ENCODE data around the gene PHF21A. TPM values are rescaled to one million over a fixed set of nuclear protein-coding genes. Genes with fewer than 3 reads are reported as not detected.

Gene PHF21A
- total and polyA plus RNA-seq, 2 donors (not counting 3 experiments of a cell fraction or from before 2014, with no cell fraction given): 14.1 to 30.5 TPM

DNA sequence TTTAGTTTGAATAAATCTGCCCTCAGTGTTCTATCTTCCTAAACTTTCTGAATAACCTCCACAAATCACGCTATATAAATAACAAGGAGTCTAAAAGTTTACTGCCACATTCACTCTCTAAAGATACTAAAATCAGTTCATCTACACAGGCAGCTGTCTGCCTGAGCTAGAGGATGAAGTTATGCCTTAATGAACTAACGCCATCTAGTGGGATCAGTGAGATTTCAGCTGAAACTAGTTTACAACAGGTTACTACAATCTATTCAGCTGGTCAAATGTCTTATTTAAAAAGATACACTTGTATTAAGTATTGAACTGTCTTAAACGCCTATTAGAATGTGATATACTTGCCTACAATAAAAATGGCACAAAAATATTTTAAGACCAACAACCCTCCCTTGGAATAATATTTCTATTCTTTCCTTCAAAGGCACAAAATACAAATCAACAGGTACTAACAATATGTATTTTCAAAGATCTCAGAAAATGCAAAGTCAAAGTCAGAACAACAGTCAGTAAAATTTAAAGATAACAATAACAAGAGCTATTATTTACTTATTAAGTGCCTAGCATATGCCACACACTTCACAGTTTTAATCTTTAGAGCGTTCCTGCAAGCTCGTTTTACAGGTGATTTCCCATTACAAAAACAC lies 114.7 kb downstream of the PHF21A start:
- H3K79me2 ChIP-seq (ENCODE audit: control insufficient read depth, insufficient read depth, low read length): no peaks in the 10 kb centered on the region
- POLR2A ChIA-PET: interaction anchor here (0.6 to 0.9 kb wide), 2 partner anchors 68 to 114 kb away, joined by 3 read pairs; no protein-coding TSS in a partner anchor
- H3K27ac ChIP-seq (ENCODE audit: insufficient read depth, low read depth, low read length): no peak overlapping the region
- no TSS peak for BruUV-seq (replicated peaks)
- no peaks in the 10 kb centered on the region for H3K4me1 ChIP-seq (ENCODE audit: control insufficient read depth, extremely low read depth, insufficient read depth, low read length)
- no peaks in the 10 kb centered on the region for H3K9me3 ChIP-seq (replicated peaks; ENCODE audit: control insufficient read depth, insufficient read depth, low read length)
- TF ChIP-seq, protein P1, sequence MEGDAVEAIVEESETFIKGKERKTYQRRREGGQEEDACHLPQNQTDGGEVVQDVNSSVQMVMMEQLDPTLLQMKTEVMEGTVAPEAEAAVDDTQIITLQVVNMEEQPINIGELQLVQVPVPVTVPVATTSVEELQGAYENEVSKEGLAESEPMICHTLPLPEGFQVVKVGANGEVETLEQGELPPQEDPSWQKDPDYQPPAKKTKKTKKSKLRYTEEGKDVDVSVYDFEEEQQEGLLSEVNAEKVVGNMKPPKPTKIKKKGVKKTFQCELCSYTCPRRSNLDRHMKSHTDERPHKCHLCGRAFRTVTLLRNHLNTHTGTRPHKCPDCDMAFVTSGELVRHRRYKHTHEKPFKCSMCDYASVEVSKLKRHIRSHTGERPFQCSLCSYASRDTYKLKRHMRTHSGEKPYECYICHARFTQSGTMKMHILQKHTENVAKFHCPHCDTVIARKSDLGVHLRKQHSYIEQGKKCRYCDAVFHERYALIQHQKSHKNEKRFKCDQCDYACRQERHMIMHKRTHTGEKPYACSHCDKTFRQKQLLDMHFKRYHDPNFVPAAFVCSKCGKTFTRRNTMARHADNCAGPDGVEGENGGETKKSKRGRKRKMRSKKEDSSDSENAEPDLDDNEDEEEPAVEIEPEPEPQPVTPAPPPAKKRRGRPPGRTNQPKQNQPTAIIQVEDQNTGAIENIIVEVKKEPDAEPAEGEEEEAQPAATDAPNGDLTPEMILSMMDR (IDR thresholded peaks at IDR 0.05; ENCODE audit: extremely low read depth in 1 of 2, insufficient read depth in 1 of 2, low read depth in 1 of 2, low read length in 2 of 2): peak; percentile 39 to 55
- TF ChIP-seq JUN (IDR thresholded peaks at IDR 0.05; ENCODE audit: borderline replicate concordance, insufficient read depth, insufficient read length, low read depth): no peak
- no peaks in the 10 kb centered on the region for H3K36me3 ChIP-seq (ENCODE audit: control insufficient read depth in 2 of 2, extremely low read depth in 1 of 2, insufficient read depth in 2 of 2, low read length in 2 of 2)
- no peak overlapping the region for H3K4me2 ChIP-seq (ENCODE audit: insufficient read depth, low read length)
- DNase-seq (ENCODE audit: low read depth, low spot score) (peak; percentile 79), FAIRE-seq (peak; percentile 64)
- no peak overlapping the region for H3K4me3 ChIP-seq (replicated peaks in 1 of 3; ENCODE audit: insufficient read depth in 1 of 3, low read depth in 1 of 3, low read length in 3 of 3)
- H3K27me3 ChIP-seq (ENCODE audit: control insufficient read depth in 2 of 2, insufficient read depth in 2 of 2, low read length in 2 of 2): no peaks in the 10 kb centered on the region
- CTCF ChIA-PET: interaction anchor here (0.7 to 3.9 kb wide), 40 partner anchors 9 to 303 kb away, joined by 3 to 143 read pairs (median 4); partner anchors contain the start of genes CRY2, PEX16 and PHF21A
- H3K9me1 ChIP-seq (replicated peaks; ENCODE audit: control insufficient read depth, extremely low read depth, insufficient read depth, low read length): no peaks in the 10 kb centered on the region
- H4K20me1 ChIP-seq (replicated peaks; ENCODE audit: control insufficient read depth, extremely low read depth, insufficient read depth, low read length): peaks cover 6% of the 10 kb centered on the region
- intact Hi-C loops (cut with micrococcal nuclease) (loop anchor here (1.0 to 2.0 kb wide), 3 partner anchors 41 to 163 kb away; no protein-coding TSS in a partner anchor), dilution Hi-C loops (cut with MboI; ENCODE audit: extremely low pct_ligation_motif_present, low sequenced_read_pairs) (no loop called here)
- H2AFZ ChIP-seq (ENCODE audit: low read depth, low read length): no peak overlapping the region
- H3K9ac ChIP-seq (replicated peaks; ENCODE audit: extremely low read depth, insufficient read depth, low read length): no peak overlapping the region

DNA sequence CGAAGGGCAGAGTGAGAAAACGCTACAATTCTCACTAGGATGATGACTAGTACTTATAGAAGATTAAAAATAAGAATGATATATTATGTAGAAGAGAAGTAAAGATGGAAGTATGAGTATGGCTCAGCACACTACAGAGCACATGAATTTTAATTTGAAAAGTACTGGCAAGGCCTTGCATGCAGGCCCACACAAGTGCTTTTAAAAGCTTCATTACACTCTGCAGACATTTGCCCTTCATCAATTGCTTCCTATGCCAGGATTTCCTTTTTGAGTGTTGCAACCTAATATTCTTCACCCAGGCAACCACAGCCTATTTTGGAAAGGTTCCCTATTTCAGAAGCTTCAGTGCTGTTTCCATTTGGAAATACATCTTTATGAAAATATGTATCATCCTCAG lies 117.7 kb downstream of the PHF21A start:
- Histone ChIP-seq H2AFZ (ENCODE audit: low read depth, low read length) (no peak overlapping the region), H3K4me2 (ENCODE audit: insufficient read depth, low read length) (no peak overlapping the region), H3K27ac (ENCODE audit: insufficient read depth, low read depth, low read length) (no peak overlapping the region), H3K4me3 (replicated peaks in 1 of 3; ENCODE audit: insufficient read depth in 1 of 3, low read depth in 1 of 3, low read length in 3 of 3) (no peak overlapping the region), H3K9me1 (replicated peaks; ENCODE audit: control insufficient read depth, extremely low read depth, insufficient read depth, low read length) (no peaks in the 10 kb centered on the region), H3K27me3 (ENCODE audit: control insufficient read depth in 2 of 2, insufficient read depth in 2 of 2, low read length in 2 of 2) (no peaks in the 10 kb centered on the region), H3K9ac (replicated peaks; ENCODE audit: extremely low read depth, insufficient read depth, low read length) (no peak overlapping the region), H3K4me1 (ENCODE audit: control insufficient read depth, extremely low read depth, insufficient read depth, low read length) (no peaks in the 10 kb centered on the region), H4K20me1 (replicated peaks; ENCODE audit: control insufficient read depth, extremely low read depth, insufficient read depth, low read length) (peaks cover 11% of the 10 kb centered on the region), H3K9me3 (replicated peaks; ENCODE audit: control insufficient read depth, insufficient read depth, low read length) (no peaks in the 10 kb centered on the region), H3K79me2 (ENCODE audit: control insufficient read depth, insufficient read depth, low read length) (no peaks in the 10 kb centered on the region), H3K36me3 (ENCODE audit: control insufficient read depth in 2 of 2, extremely low read depth in 1 of 2, insufficient read depth in 2 of 2, low read length in 2 of 2) (no peaks in the 10 kb centered on the region)
- TF ChIP-seq EZH2 (IDR thresholded peaks at IDR 0.05; ENCODE audit: borderline replicate concordance, low read depth, low read length, severe bottlenecking): no peak
- no peak for TF ChIP-seq POLR2A (IDR thresholded peaks at IDR 0.05; ENCODE audit: low read depth, low read length)
- TF ChIP-seq MYC (IDR thresholded peaks at IDR 0.05; ENCODE audit: low read depth, low read length): no peak
- TF ChIP-seq, protein P2, sequence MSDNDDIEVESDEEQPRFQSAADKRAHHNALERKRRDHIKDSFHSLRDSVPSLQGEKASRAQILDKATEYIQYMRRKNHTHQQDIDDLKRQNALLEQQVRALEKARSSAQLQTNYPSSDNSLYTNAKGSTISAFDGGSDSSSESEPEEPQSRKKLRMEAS (IDR thresholded peaks at IDR 0.05; ENCODE audit: insufficient read depth, insufficient read length): no peak
- no peak for TF ChIP-seq POLR2AphosphoS5 (IDR thresholded peaks at IDR 0.05; ENCODE audit: insufficient read depth, low read depth, low read length)
- no peak for TF ChIP-seq GATA2 (IDR thresholded peaks at IDR 0.05; ENCODE audit: insufficient read depth, insufficient read length, low read depth, low read length)
- no peak for TF ChIP-seq FOS (IDR thresholded peaks at IDR 0.05; ENCODE audit: borderline replicate concordance, insufficient read depth, low read length)
- no peak for TF ChIP-seq JUN (IDR thresholded peaks at IDR 0.05; ENCODE audit: borderline replicate concordance, insufficient read depth, insufficient read length, low read depth)
- TF ChIP-seq, protein P1 (IDR thresholded peaks at IDR 0.05; ENCODE audit: extremely low read depth in 1 of 2, insufficient read depth in 1 of 2, low read depth in 1 of 2, low read length in 2 of 2): no peak
- dilution Hi-C loops (cut with MboI; ENCODE audit: extremely low pct_ligation_motif_present, low sequenced_read_pairs) (no loop called here), intact Hi-C loops (cut with micrococcal nuclease) (no loop called here)
- DNase-seq (ENCODE audit: low read depth, low spot score) (no peak), FAIRE-seq (no peak)
- ChIA-PET CTCF (interaction anchor here (1.1 to 5.3 kb wide), 4 partner anchors 10 to 53 kb away, joined by 3 to 33 read pairs (median 9); no protein-coding TSS in a partner anchor), POLR2A (interaction anchor here (0.6 kb wide), 1 partner anchor 23 kb away, joined by 11 read pairs; no protein-coding TSS in a partner anchor)
- BruUV-seq (replicated peaks): no TSS peak

Data from endothelial cell of umbilical vein (primary cell).